Mesenchymal stem cell (in vitro differentiated cells and primary cell): ENCODE measurements around the gene FGD6.

ENCODE experiments used
- DNase-seq: peaks from one replicate; pipeline ENCODE4 v3.0.0-alpha.2; 2013
- H2AFZ ChIP-seq: one replicate; pipeline ENCODE4 v1.6.1; 2013; ENCODE audit warnings: low read depth, mild to moderate bottlenecking, control low read depth, inconsistent platforms, low read length, moderate library complexity
- H2AK5ac ChIP-seq: 2 replicates; pipeline ENCODE4 v1.6.1; 2013; ENCODE audit warnings: low read length, moderate library complexity, mild to moderate bottlenecking, inconsistent platforms; ENCODE audit not compliant: severe bottlenecking
- H2BK120ac ChIP-seq: one replicate; pipeline ENCODE4 v1.6.1; 2013; ENCODE audit warnings: low read depth, mild to moderate bottlenecking, inconsistent platforms, low read length, moderate library complexity
- H2BK12ac ChIP-seq, 2 experiments: one replicate each; pipeline ENCODE4 v1.6.1; 2013; ENCODE audit warnings: inconsistent platforms in 2 of 2, low read length in 2 of 2, mild to moderate bottlenecking in 2 of 2, moderate library complexity in 2 of 2, control low read depth in 1 of 2
- H2BK15ac ChIP-seq: one replicate; pipeline ENCODE4 v1.6.1; 2013; ENCODE audit warnings: mild to moderate bottlenecking, low read depth, inconsistent platforms; ENCODE audit not compliant: poor library complexity, severe bottlenecking
- H2BK5ac ChIP-seq: 2 replicates; pipeline ENCODE4 v1.6.1; 2013; ENCODE audit warnings: low read depth, mild to moderate bottlenecking, low read length, control low read depth, inconsistent platforms; ENCODE audit not compliant: poor library complexity, severe bottlenecking
- H3K14ac ChIP-seq, 2 experiments: one replicate each; pipeline ENCODE4 v1.6.1; 2013; ENCODE audit warnings: inconsistent platforms in 2 of 2, low read length in 2 of 2, control low read depth in 1 of 2, mild to moderate bottlenecking in 1 of 2, moderate library complexity in 1 of 2
- H3K18ac ChIP-seq, 2 experiments: one replicate each; pipeline ENCODE4 v1.6.1; 2013; ENCODE audit warnings: inconsistent platforms in 2 of 2, low read length in 2 of 2, control low read depth in 1 of 2, low read depth in 1 of 2, mild to moderate bottlenecking in 1 of 2
- H3K23ac ChIP-seq, 2 experiments: one replicate each; pipeline ENCODE4 v1.6.1; 2013; ENCODE audit warnings: inconsistent platforms in 2 of 2, low read length in 2 of 2, mild to moderate bottlenecking in 2 of 2, moderate library complexity in 2 of 2, control low read depth in 1 of 2
- H3K27ac ChIP-seq: 2 replicates; pipeline ENCODE4 v1.5.1; 2013; ENCODE audit warnings: mild to moderate bottlenecking, moderate library complexity, low read length, control low read depth, inconsistent platforms; ENCODE audit not compliant: poor library complexity, severe bottlenecking
- H3K27me3 ChIP-seq, 2 experiments: 2 replicates each; pipeline versions ENCODE4 v1.6.1 to v1.7.0; 2013; ENCODE audit warnings: low read length in 2 of 2, mild to moderate bottlenecking in 2 of 2, moderate library complexity in 2 of 2, control low read depth in 1 of 2, inconsistent platforms in 1 of 2; ENCODE audit not compliant: control insufficient read depth in 1 of 2, insufficient read depth in 1 of 2
- H3K36me3 ChIP-seq, 2 experiments: 2 replicates each; pipeline versions ENCODE4 v1.6.1 to v1.7.0; 2013; ENCODE audit warnings: low read length in 2 of 2, control low read depth in 1 of 2, inconsistent platforms in 1 of 2, low read depth in 1 of 2, mild to moderate bottlenecking in 1 of 2; ENCODE audit not compliant: insufficient read depth in 2 of 2, control insufficient read depth in 1 of 2
- H3K4ac ChIP-seq, 2 experiments: one replicate each; pipeline ENCODE4 v1.6.1; 2013; ENCODE audit warnings: inconsistent platforms in 2 of 2, low read length in 2 of 2, mild to moderate bottlenecking in 2 of 2, moderate library complexity in 2 of 2, control low read depth in 1 of 2, low read depth in 1 of 2
- H3K4me1 ChIP-seq: 2 replicates; pipeline ENCODE4 v1.6.1; 2013; ENCODE audit warnings: low read depth, low read length, control low read depth; ENCODE audit not compliant: control insufficient read depth, insufficient read depth
- H3K4me2 ChIP-seq: 2 replicates; pipeline ENCODE4 v1.6.1; 2013; ENCODE audit warnings: low read length, mild to moderate bottlenecking, inconsistent platforms; ENCODE audit not compliant: poor library complexity, severe bottlenecking
- H3K4me3 ChIP-seq, 2 experiments: 2 replicates each; pipeline versions ENCODE4 v1.5.1 to v1.7.0; 2013; ENCODE audit warnings: low read length in 2 of 2, mild to moderate bottlenecking in 2 of 2, control low read depth in 1 of 2, low read depth in 1 of 2; ENCODE audit not compliant: insufficient read depth in 1 of 2
- H3K79me1 ChIP-seq: replicated peaks from 2 replicates; pipeline ENCODE4 v1.6.1; 2013; ENCODE audit warnings: mild to moderate bottlenecking, control low read depth, low read length, inconsistent platforms; ENCODE audit not compliant: poor library complexity, severe bottlenecking
- H3K9ac ChIP-seq: 2 replicates; pipeline ENCODE4 v1.7.0; 2013; ENCODE audit warnings: mild to moderate bottlenecking, low read length, moderate library complexity
- H3K9me3 ChIP-seq: 2 replicates; pipeline ENCODE4 v1.7.0; 2013; ENCODE audit warnings: mild to moderate bottlenecking, low read length; ENCODE audit not compliant: control insufficient read depth
- H4K8ac ChIP-seq: one replicate; pipeline ENCODE4 v1.6.1; 2013; ENCODE audit warnings: inconsistent platforms, mild to moderate bottlenecking, low read length, moderate library complexity
- H4K91ac ChIP-seq: one replicate; pipeline ENCODE4 v1.6.1; 2013; ENCODE audit warnings: mild to moderate bottlenecking, low read length, inconsistent platforms
- WGBS: methylation state at CpG from one replicate; pipeline ENCODE4 v1.1.7; 2013; ENCODE audit warnings: mixed read lengths; 5-methylcytosine and 5-hydroxymethylcytosine counted together

Gene FGD6

DNA sequence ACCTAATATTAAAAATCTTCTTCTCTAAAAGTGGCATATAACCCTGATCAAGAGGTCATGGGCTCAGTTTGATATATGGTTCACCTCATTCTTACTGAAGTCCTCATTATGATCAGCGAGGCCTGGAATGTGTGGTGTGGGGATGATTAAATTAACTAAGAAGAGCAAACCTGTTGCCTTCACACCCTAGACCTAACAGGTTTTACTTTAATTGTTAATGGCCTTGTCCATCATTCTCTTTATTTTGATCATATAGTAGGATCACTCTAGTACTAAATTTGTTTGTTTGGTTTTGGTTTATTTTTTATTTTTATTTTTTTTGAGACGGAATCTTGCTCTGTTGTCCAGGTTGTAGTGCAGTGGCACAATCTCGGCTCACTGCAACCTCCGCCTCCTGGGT is 43.8 kb upstream of the FGD6 start:
- Histone ChIP-seq H4K8ac (no peak overlapping the region), H3K27ac (no peak overlapping the region), H2BK5ac (no peak overlapping the region), H3K36me3 (peaks cover 12 to 64% of the 10 kb centered on the region in 2 experiments), H3K9me3 (no peaks in the 10 kb centered on the region), H2AK5ac (no peak overlapping the region), H3K23ac (no peak overlapping the region), H4K91ac (no peak overlapping the region), H2BK120ac (no peak overlapping the region), H3K4ac (no peak overlapping the region), H2BK12ac (no peak overlapping the region), H3K18ac (no peak overlapping the region), H3K4me1 (no peaks in the 10 kb centered on the region), H3K4me3 (no peak overlapping the region), H3K14ac (no peak overlapping the region), H2BK15ac (no peak overlapping the region), H2AFZ (no peak overlapping the region), H3K27me3 (no peaks in the 10 kb centered on the region), H3K4me2 (no peak overlapping the region), H3K79me1 (peaks cover 6% of the 10 kb centered on the region), H3K9ac (no peak overlapping the region)
- 98% methylated on average over 3 of the region's 4 CpGs for WGBS
- no peak for DNase-seq

DNA sequence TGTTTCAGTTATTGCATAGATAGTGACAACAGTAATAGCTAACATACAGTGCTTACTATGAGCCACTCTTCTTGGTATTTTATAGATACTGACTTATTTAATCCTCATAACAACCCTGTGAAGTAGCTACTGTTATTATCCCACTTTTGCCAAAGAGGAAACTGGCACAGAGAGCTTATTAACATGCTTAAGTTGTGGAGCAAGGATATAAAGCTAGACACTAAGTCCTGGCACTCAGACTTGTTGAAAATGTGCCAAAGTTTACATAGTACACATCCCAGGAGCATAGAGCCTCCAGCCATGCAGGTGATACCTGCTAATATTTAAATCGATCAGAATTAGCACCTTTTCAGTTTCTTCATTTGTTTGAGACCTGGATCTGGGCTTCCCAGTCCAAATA is 42.1 kb upstream of the FGD6 start:
- Histone ChIP-seq H2BK5ac (no peak overlapping the region), H2AFZ (no peak overlapping the region), H3K4ac (no peak overlapping the region), H3K27ac (no peak overlapping the region), H3K9ac (no peak overlapping the region), H2BK15ac (no peak overlapping the region), H2BK12ac (no peak overlapping the region), H3K4me2 (no peak overlapping the region), H3K23ac (no peak overlapping the region), H3K14ac (no peak overlapping the region), H3K79me1 (peaks cover 6% of the 10 kb centered on the region), H3K4me3 (no peak overlapping the region), H3K18ac (no peak overlapping the region), H3K27me3 (no peaks in the 10 kb centered on the region), H2AK5ac (no peak overlapping the region), H3K9me3 (no peaks in the 10 kb centered on the region), H3K4me1 (no peaks in the 10 kb centered on the region), H4K8ac (no peak overlapping the region), H4K91ac (no peak overlapping the region), H2BK120ac (no peak overlapping the region), H3K36me3 (peaks cover 13 to 76% of the 10 kb centered on the region in 2 experiments)
- DNase-seq: no peak
- 100% methylated on average over 1 of the region's 1 CpG for WGBS

DNA sequence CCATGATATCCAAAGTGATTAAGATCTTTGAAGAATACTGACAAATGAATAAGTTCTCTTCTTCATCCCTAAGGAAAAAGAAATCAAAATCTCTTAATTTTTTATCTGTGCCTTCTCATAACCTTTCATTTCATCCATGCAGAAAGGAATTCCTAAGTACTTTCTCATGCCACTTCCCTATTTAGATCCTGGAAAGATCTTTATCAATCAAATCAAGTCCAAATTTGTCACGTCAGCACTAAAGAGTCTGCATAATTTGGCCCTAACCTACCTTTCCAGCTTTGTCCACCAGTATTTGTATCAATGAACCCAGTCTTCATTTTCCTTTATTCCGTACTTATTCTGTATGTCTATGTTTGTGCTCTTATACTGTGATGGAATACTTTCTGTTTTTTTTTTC is 41.5 kb upstream of the FGD6 start:
- H4K91ac ChIP-seq: no peak overlapping the region
- peaks cover 15 to 75% of the 10 kb centered on the region in 2 experiments for H3K36me3 ChIP-seq
- no peak overlapping the region for H2BK15ac ChIP-seq
- no peak overlapping the region for H3K4me2 ChIP-seq
- H2BK5ac ChIP-seq: no peak overlapping the region
- no peak overlapping the region for H4K8ac ChIP-seq
- H3K23ac ChIP-seq: no peak overlapping the region
- 87% methylated on average over 1 of the region's 2 CpGs for WGBS
- H2AK5ac ChIP-seq: no peak overlapping the region
- H3K14ac ChIP-seq: no peak overlapping the region
- no peak overlapping the region for H3K27ac ChIP-seq
- no peak for DNase-seq
- H3K9ac ChIP-seq: no peak overlapping the region
- H3K27me3 ChIP-seq: no peaks in the 10 kb centered on the region
- no peak overlapping the region for H3K18ac ChIP-seq
- H2BK120ac ChIP-seq: no peak overlapping the region
- no peak overlapping the region for H2BK12ac ChIP-seq
- H3K4ac ChIP-seq: no peak overlapping the region
- H3K4me1 ChIP-seq: no peaks in the 10 kb centered on the region
- H3K79me1 ChIP-seq: peaks cover 10% of the 10 kb centered on the region
- no peak overlapping the region for H2AFZ ChIP-seq
- H3K9me3 ChIP-seq: no peaks in the 10 kb centered on the region
- no peak overlapping the region for H3K4me3 ChIP-seq

DNA sequence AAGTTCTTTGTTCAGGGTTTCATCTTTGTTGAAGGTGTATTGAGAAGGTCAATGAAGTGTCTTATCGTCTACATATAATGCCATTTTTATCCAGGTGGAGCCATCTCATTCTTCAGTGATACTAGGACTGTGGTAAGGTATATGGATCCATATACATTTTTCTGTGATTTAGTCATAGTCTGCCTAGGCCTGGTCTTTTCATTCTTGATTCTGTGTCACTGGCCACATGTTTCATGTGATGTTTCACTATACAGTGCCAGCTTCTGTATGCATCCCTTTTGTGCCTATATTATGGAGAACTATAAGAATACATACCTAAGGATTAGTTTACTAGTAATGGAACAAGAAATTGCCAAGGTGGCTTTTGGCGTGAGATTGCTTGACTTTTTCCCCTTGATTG is 40.9 kb upstream of the FGD6 start:
- no peaks in the 10 kb centered on the region for H3K9me3 ChIP-seq
- H3K36me3 ChIP-seq: peaks cover 14 to 74% of the 10 kb centered on the region in 2 experiments
- no peak overlapping the region for H3K27ac ChIP-seq
- WGBS: 94% methylated on average over 2 of the region's 2 CpGs
- H2AFZ ChIP-seq: no peak overlapping the region
- H2BK12ac ChIP-seq: no peak overlapping the region
- no peak overlapping the region for H2AK5ac ChIP-seq
- no peak overlapping the region for H2BK15ac ChIP-seq
- no peak overlapping the region for H3K14ac ChIP-seq
- H3K79me1 ChIP-seq: peaks cover 11% of the 10 kb centered on the region
- H3K18ac ChIP-seq: no peak overlapping the region
- H3K4ac ChIP-seq: no peak overlapping the region
- H3K4me2 ChIP-seq: no peak overlapping the region
- H3K4me1 ChIP-seq: no peaks in the 10 kb centered on the region
- no peak overlapping the region for H3K4me3 ChIP-seq
- H3K27me3 ChIP-seq: no peaks in the 10 kb centered on the region
- H4K91ac ChIP-seq: no peak overlapping the region
- peak; percentile 18 for DNase-seq
- H3K23ac ChIP-seq: no peak overlapping the region
- H2BK5ac ChIP-seq: no peak overlapping the region
- H3K9ac ChIP-seq: no peak overlapping the region
- H2BK120ac ChIP-seq: no peak overlapping the region
- H4K8ac ChIP-seq: no peak overlapping the region
